Endothelial cell of umbilical vein (primary cell): ENCODE results near the gene RXFP3. TPM values are rescaled to one million over a fixed set of nuclear protein-coding genes. Genes with fewer than 3 reads are reported as not detected.

Source experiments
- BruUV-seq: library from RNA; stranded (reverse); fragments of 400-500 nt; replicated peaks from 2 replicates; lab custom pipeline; 2021; lab: Mats Ljungman, UMichigan
- CTCF ChIA-PET: fragments of 300-600, 350-600 bp; sonication (Branson Sonifier 250); formaldehyde crosslinking; loops from one replicate; lab custom pipeline; 2021; ENCODE audit warnings: antibody characterized with exemption, inconsistent platforms; lab: Charles Lee
- POLR2A ChIA-PET: fragments of 300-600, 350-600 bp; sonication (Branson Sonifier 250); formaldehyde crosslinking; loops from one replicate; lab custom pipeline; 2021; ENCODE audit warnings: antibody characterized with exemption, inconsistent platforms; lab: Charles Lee
- DNase-seq: peaks from one replicate; pipeline ENCODE4 v3.0.0-alpha.2; 2011; ENCODE audit warnings: low read depth, low spot score
- FAIRE-seq: peaks from 2 replicates; lab custom pipeline; 2011; peaks lifted over from hg19 to GRCh38; lab: Jason Lieb, UNC
- H2AFZ ChIP-seq: 2 replicates; pipeline ENCODE4 v1.6.0; 2012; ENCODE audit warnings: low read depth, low read length, control low read depth, inconsistent platforms
- H3K27ac ChIP-seq: 2 replicates; pipeline ENCODE4 v1.5.1; 2011; ENCODE audit warnings: low read depth, mild to moderate bottlenecking, control low read depth, low read length, moderate library complexity; ENCODE audit not compliant: insufficient read depth
- H3K27me3 ChIP-seq, 2 experiments: 2 replicates each; pipeline versions ENCODE4 v1.6.0 to v1.6.1; 2011; ENCODE audit warnings: low read length in 2 of 2, mixed read lengths in 1 of 2; ENCODE audit not compliant: control insufficient read depth in 2 of 2, insufficient read depth in 2 of 2
- H3K36me3 ChIP-seq, 2 experiments: 2 replicates in 1 of 2; 3 replicates in 1 of 2; pipeline ENCODE4 v1.5.1; 2011; ENCODE audit warnings: low read length in 2 of 2, mild to moderate bottlenecking in 1 of 2, moderate library complexity in 1 of 2; ENCODE audit not compliant: control insufficient read depth in 2 of 2, insufficient read depth in 2 of 2; ENCODE audit errors: extremely low read depth in 1 of 2
- H3K4me1 ChIP-seq: 3 replicates; pipeline ENCODE4 v1.5.1; 2011; ENCODE audit warnings: mild to moderate bottlenecking, low read length; ENCODE audit not compliant: control insufficient read depth, insufficient read depth; ENCODE audit errors: extremely low read depth
- H3K4me2 ChIP-seq: 2 replicates; pipeline ENCODE4 v1.6.1; 2011; ENCODE audit warnings: low read length, control low read depth, mixed read lengths; ENCODE audit not compliant: insufficient read depth
- H3K4me3 ChIP-seq, 3 experiments: fragments of 200-600 bp in 1 of 3; sonication (generic), shearing (Covaris generic) in 1 of 3; replicated peaks in 1 of 3; 2 replicates each; pipeline ENCODE4 v1.5.1; 2011 to 2016; ENCODE audit warnings: control low read depth in 3 of 3, low read length in 3 of 3, mild to moderate bottlenecking in 2 of 3, inconsistent platforms in 1 of 3, low read depth in 1 of 3, moderate library complexity in 1 of 3; ENCODE audit not compliant: insufficient read depth in 1 of 3
- H3K79me2 ChIP-seq: 2 replicates; pipeline ENCODE4 v1.6.0; 2012; ENCODE audit warnings: low read length, inconsistent platforms; ENCODE audit not compliant: control insufficient read depth, insufficient read depth
- H3K9ac ChIP-seq: replicated peaks from 2 replicates; pipeline ENCODE3; 2011; ENCODE audit warnings: low read length, control low read depth; ENCODE audit not compliant: insufficient read depth; ENCODE audit errors: extremely low read depth
- H3K9me1 ChIP-seq: replicated peaks from 3 replicates; pipeline ENCODE4 v1.6.0; 2011; ENCODE audit warnings: mild to moderate bottlenecking, low read length; ENCODE audit not compliant: control insufficient read depth, insufficient read depth; ENCODE audit errors: extremely low read depth
- H3K9me3 ChIP-seq: replicated peaks from 2 replicates; pipeline ENCODE4 v1.5.1; 2012; ENCODE audit warnings: low read length, inconsistent platforms; ENCODE audit not compliant: control insufficient read depth, insufficient read depth
- H4K20me1 ChIP-seq: replicated peaks from 2 replicates; pipeline ENCODE3; 2011; ENCODE audit warnings: mild to moderate bottlenecking, low read length; ENCODE audit not compliant: control insufficient read depth, insufficient read depth; ENCODE audit errors: extremely low read depth
- CTCF ChIP-seq, 2 donors: IDR thresholded peaks; 1 replicate in 1 of 2; 2 replicates in 1 of 2; pipeline ENCODE4 v1.5.1; 2011; ENCODE audit warnings: low read length in 2 of 2, mild to moderate bottlenecking in 2 of 2, moderate library complexity in 2 of 2, control low read depth in 1 of 2, inconsistent platforms in 1 of 2, low read depth in 1 of 2; ENCODE audit not compliant: insufficient read depth in 1 of 2; ENCODE audit errors: extremely low read depth in 1 of 2
- EZH2 ChIP-seq: IDR thresholded peaks from 2 replicates; pipeline ENCODE4 v1.6.1; 2012; ENCODE audit warnings: borderline replicate concordance, low read depth, mild to moderate bottlenecking, moderate library complexity, low read length, inconsistent platforms; ENCODE audit not compliant: severe bottlenecking
- FOS ChIP-seq: IDR thresholded peaks from 2 replicates; pipeline ENCODE4 v1.6.1; 2011; ENCODE audit warnings: mild to moderate bottlenecking, low read length, moderate library complexity, borderline replicate concordance; ENCODE audit not compliant: insufficient read depth
- GATA2 ChIP-seq: IDR thresholded peaks from 2 replicates; pipeline ENCODE4 v1.7.0; 2011; ENCODE audit warnings: low read depth, mild to moderate bottlenecking, moderate library complexity, mixed read lengths, low read length; ENCODE audit not compliant: insufficient read length, insufficient read depth
- JUN ChIP-seq: IDR thresholded peaks from 2 replicates; pipeline ENCODE4 v1.6.1; 2011; ENCODE audit warnings: borderline replicate concordance, low read depth; ENCODE audit not compliant: insufficient read length, insufficient read depth
- MAX ChIP-seq: IDR thresholded peaks from 2 replicates; pipeline ENCODE4 v1.6.1; 2011; ENCODE audit not compliant: insufficient read depth, insufficient read length
- MYC ChIP-seq: IDR thresholded peaks from one replicate; pipeline ENCODE4 v1.6.1; 2011; ENCODE audit warnings: mild to moderate bottlenecking, low read depth, low read length
- POLR2A ChIP-seq: IDR thresholded peaks from 2 replicates; pipeline ENCODE4 v1.6.1; 2012; ENCODE audit warnings: low read depth, mild to moderate bottlenecking, control low read depth, low read length
- POLR2AphosphoS5 ChIP-seq: IDR thresholded peaks from 2 replicates; pipeline ENCODE4 v1.6.1; 2012; ENCODE audit warnings: low read depth, mild to moderate bottlenecking, control low read depth, low read length, moderate library complexity; ENCODE audit not compliant: insufficient read depth
- dilution Hi-C: fragments of 300-500 bp; cut with MboI; formaldehyde crosslinking; loops from one replicate; pipeline ENCODE4 v1.15.0; 2019; ENCODE audit warnings: low sequenced_read_pairs; ENCODE audit not compliant: extremely low pct_ligation_motif_present
- intact Hi-C: fragments of 100-400 bp; cut with micrococcal nuclease; formaldehyde crosslinking; loops from one replicate; pipeline ENCODE4 v1.10.0; 2022
- polyA plus RNA-seq, 4 experiments: library from polyadenylated mRNA; depleted of rRNA in 3 of 4; stranded (reverse) in 3 of 4; unstranded in 1 of 4; fragments of >200 nt; gene quantifications; 2 replicates each; pipeline versions ENCODE4 v1.2.1 to v1.2.3, GENCODE V29; 2011 to 2012; ENCODE audit warnings: missing spikeins in 1 of 4
- total RNA-seq: library from RNA; stranded (reverse); gene quantifications from 2 replicates; pipeline ENCODE4 v1.2.3, GENCODE V29; 2021

RXFP3 gene
- total and polyA plus RNA-seq, 2 donors (not counting 3 experiments of a cell fraction or from before 2014, with no cell fraction given), result not detected

- TF ChIP-seq FOS (no peak), POLR2AphosphoS5 (no peak), CTCF (IDR thresholded peaks at IDR 0.05; ENCODE audit: extremely low read depth in 1 of 2, insufficient read depth in 1 of 2, low read depth in 1 of 2, low read length in 2 of 2) (no peak), JUN (no peak), GATA2 (no peak), POLR2A (no peak), MYC (no peak), EZH2 (no peak), MAX (no peak)
- DNase-seq, result no peak
- no peak for FAIRE-seq
- Histone ChIP-seq H3K79me2 (no peaks in the 10 kb centered on the region), H4K20me1 (no peaks in the 10 kb centered on the region), H3K9me3 (no peaks in the 10 kb centered on the region), H2AFZ (no peak overlapping the region), H3K27me3 (no peaks in the 10 kb centered on the region), H3K4me1 (no peaks in the 10 kb centered on the region), H3K9ac (no peak overlapping the region), H3K4me3 (no peak overlapping the region), H3K4me2 (no peak overlapping the region), H3K9me1 (no peaks in the 10 kb centered on the region), H3K36me3 (no peaks in the 10 kb centered on the region), H3K27ac (no peak overlapping the region)
- ChIA-PET POLR2A (no interaction called here), CTCF (no interaction called here)
- intact Hi-C loops, result no loop called here
- no TSS peak for BruUV-seq
- dilution Hi-C loops, result no loop called here
Measured at GRCh38 chr5:33928283-33928682, 7.9 kb upstream of the RXFP3 start.
